H9 (cell line): ENCODE measurements around the gene MAGI3. TPM values are rescaled to one million over a fixed set of nuclear protein-coding genes. Genes with fewer than 3 reads are reported as not detected.
"Not testable (repeated sequence)": the region's sequence is repeated elsewhere in the genome, so short reads cannot be mapped to it uniquely, and the experiment has no call there.

Source experiments
- DNase-seq: peaks from one replicate; pipeline ENCODE4 v3.0.0-alpha.2; 2017
- H2AFZ ChIP-seq: one replicate; pipeline ENCODE4 v1.6.1; 2013; ENCODE audit warnings: mild to moderate bottlenecking, low read length, control low read depth, moderate library complexity
- H2AK5ac ChIP-seq: 2 replicates; pipeline ENCODE4 v1.6.1; 2013; ENCODE audit warnings: low read length, control low read depth, mixed read lengths; ENCODE audit not compliant: insufficient read length
- H2BK120ac ChIP-seq: one replicate; pipeline ENCODE4 v1.6.1; 2013; ENCODE audit warnings: low read depth, mild to moderate bottlenecking, low read length, control low read depth, inconsistent platforms; ENCODE audit not compliant: poor library complexity, severe bottlenecking
- H2BK12ac ChIP-seq: 2 replicates; pipeline ENCODE4 v1.6.1; 2013; ENCODE audit warnings: low read length, control low read depth, mixed read lengths, low read depth; ENCODE audit not compliant: insufficient read length
- H2BK15ac ChIP-seq: 2 replicates; pipeline ENCODE4 v1.6.1; 2013; ENCODE audit warnings: low read depth, low read length, control low read depth
- H2BK20ac ChIP-seq: one replicate; pipeline ENCODE4 v1.6.1; 2013; ENCODE audit warnings: low read depth, mild to moderate bottlenecking, low read length, control low read depth, inconsistent platforms; ENCODE audit not compliant: poor library complexity, severe bottlenecking
- H2BK5ac ChIP-seq: 2 replicates; pipeline ENCODE4 v1.6.1; 2013; ENCODE audit warnings: low read length, control low read depth, mixed read lengths; ENCODE audit not compliant: insufficient read length
- H3K14ac ChIP-seq: 2 replicates; pipeline ENCODE4 v1.6.1; 2013; ENCODE audit warnings: low read length, control low read depth; ENCODE audit not compliant: insufficient read depth
- H3K18ac ChIP-seq: 2 replicates; pipeline ENCODE4 v1.6.1; 2013; ENCODE audit warnings: low read depth, mild to moderate bottlenecking, mixed read lengths, low read length, control low read depth; ENCODE audit not compliant: insufficient read length
- H3K23ac ChIP-seq: 2 replicates; pipeline ENCODE4 v1.6.1; 2013; ENCODE audit warnings: low read length, control low read depth, mixed read lengths, low read depth; ENCODE audit not compliant: insufficient read length
- H3K23me2 ChIP-seq: 2 replicates; pipeline ENCODE4 v1.6.1; 2013; ENCODE audit warnings: low read depth, mild to moderate bottlenecking, mixed read lengths, low read length, control low read depth; ENCODE audit not compliant: insufficient read length, poor library complexity, severe bottlenecking
- H3K27ac ChIP-seq: 2 replicates; pipeline ENCODE4 v1.5.1; 2013; ENCODE audit warnings: low read length, control low read depth, mixed read lengths, low read depth; ENCODE audit not compliant: insufficient read length
- H3K27me3 ChIP-seq: 2 replicates; pipeline ENCODE4 v1.6.1; 2013; ENCODE audit warnings: low read length, control low read depth, inconsistent platforms; ENCODE audit not compliant: insufficient read depth
- H3K4ac ChIP-seq: 2 replicates; pipeline ENCODE4 v1.6.1; 2013; ENCODE audit warnings: low read depth, mild to moderate bottlenecking, control low read depth, inconsistent platforms, low read length, moderate library complexity
- H3K4me1 ChIP-seq: 2 replicates; pipeline ENCODE4 v1.6.1; 2013; ENCODE audit warnings: low read length, control low read depth, inconsistent platforms; ENCODE audit not compliant: insufficient read depth
- H3K4me2 ChIP-seq: 2 replicates; pipeline ENCODE4 v1.6.1; 2013; ENCODE audit warnings: low read length, control low read depth, mixed read lengths; ENCODE audit not compliant: insufficient read length, insufficient read depth
- H3K56ac ChIP-seq: 2 replicates; pipeline ENCODE4 v1.6.1; 2013; ENCODE audit warnings: low read depth, mild to moderate bottlenecking, mixed read lengths, low read length, control low read depth; ENCODE audit not compliant: insufficient read length
- H3K79me1 ChIP-seq: 2 replicates; pipeline ENCODE4 v1.6.1; 2013; ENCODE audit warnings: low read depth, mild to moderate bottlenecking, moderate library complexity, low read length, control low read depth, inconsistent platforms; ENCODE audit not compliant: insufficient read depth, poor library complexity, severe bottlenecking
- H3K79me2 ChIP-seq: 2 replicates; pipeline ENCODE4 v1.6.1; 2013; ENCODE audit warnings: low read length, control low read depth, inconsistent platforms; ENCODE audit not compliant: insufficient read depth
- H3K9ac ChIP-seq: 2 replicates; pipeline ENCODE4 v1.6.1; 2013; ENCODE audit warnings: low read length, control low read depth, mixed read lengths; ENCODE audit not compliant: insufficient read length; ENCODE audit errors: extremely low read depth
- H3K9me3 ChIP-seq: one replicate; pipeline ENCODE4 v1.6.1; 2013; ENCODE audit warnings: low read depth, low read length, inconsistent platforms; ENCODE audit not compliant: control insufficient read depth
- H3T11ph ChIP-seq: one replicate; pipeline ENCODE4 v1.6.1; 2013; ENCODE audit warnings: mild to moderate bottlenecking, low read length, control low read depth, inconsistent platforms
- H4K20me1 ChIP-seq: one replicate; pipeline ENCODE4 v1.6.1; 2013; ENCODE audit not compliant: control insufficient read depth, insufficient read length, insufficient read depth
- H4K5ac ChIP-seq: 2 replicates; pipeline ENCODE4 v1.6.1; 2013; ENCODE audit warnings: low read depth, mild to moderate bottlenecking, mixed read lengths, low read length, control low read depth; ENCODE audit not compliant: insufficient read length
- H4K8ac ChIP-seq: replicated peaks from 2 replicates; pipeline ENCODE4 v1.6.1; 2013; ENCODE audit warnings: low read length, control low read depth, mixed read lengths, low read depth; ENCODE audit not compliant: insufficient read length
- H4K91ac ChIP-seq: 2 replicates; pipeline ENCODE4 v1.6.1; 2013; ENCODE audit warnings: low read depth, mild to moderate bottlenecking, moderate library complexity, mixed read lengths, low read length, control low read depth; ENCODE audit not compliant: insufficient read length
- H3K27ac Mint-ChIP-seq, 3 experiments: 2 replicates in 2 of 3; 3 replicates in 1 of 3; pipeline ENCODE4 v1.8.0; 2020 to 2021; ENCODE audit warnings: mixed read lengths in 3 of 3, mild to moderate bottlenecking in 1 of 3, moderate library complexity in 1 of 3
- H3K27me3 Mint-ChIP-seq: 2 replicates; pipeline ENCODE4 v1.8.0; 2021; ENCODE audit warnings: low read depth, mild to moderate bottlenecking, moderate library complexity, mixed read lengths
- H3K36me3 Mint-ChIP-seq, 3 experiments: 2 replicates in 2 of 3; 3 replicates in 1 of 3; pipeline ENCODE4 v1.8.0; 2020 to 2021; ENCODE audit warnings: low read depth in 3 of 3, mixed read lengths in 3 of 3; ENCODE audit not compliant: insufficient read depth in 1 of 3
- H3K4me1 Mint-ChIP-seq, 2 experiments: 2 replicates each; pipeline ENCODE4 v1.8.0; 2020; ENCODE audit warnings: mixed read lengths in 2 of 2
- H3K4me3 Mint-ChIP-seq, 2 experiments: 2 replicates in 1 of 2; 3 replicates in 1 of 2; pipeline ENCODE4 v1.8.0; 2020 to 2021; ENCODE audit warnings: mild to moderate bottlenecking in 2 of 2, mixed read lengths in 2 of 2, moderate library complexity in 1 of 2
- H3K9me3 Mint-ChIP-seq, 2 experiments: 2 replicates in 1 of 2; 3 replicates in 1 of 2; pipeline ENCODE4 v1.8.0; 2020; ENCODE audit warnings: mild to moderate bottlenecking in 2 of 2, mixed read lengths in 2 of 2, moderate library complexity in 1 of 2
- WGBS: extraction: QIAGEN DNeasy Blood & Tissue Kit; methylation state at CpG from one replicate; pipeline ENCODE4 v1.1.7; 2013; ENCODE audit warnings: missing lambda C conversion rate, low lambda C conversion rate, mixed read lengths; ENCODE audit not compliant: insufficient read length; ENCODE audit errors: extremely low coverage; 5-methylcytosine and 5-hydroxymethylcytosine counted together
- total RNA-seq: library from RNA; stranded (reverse); gene quantifications from 2 replicates; pipeline ENCODE4 v1.2.1, GENCODE V29; 2021
- TF ChIP-seq, protein P1 (sequence below): fragments of 200-600 bp; sonication (generic); conservative IDR thresholded peaks from 3 replicates; pipeline ENCODE4 v1.8.0; 2021; ENCODE audit warnings: antibody characterized with exemption, mild to moderate bottlenecking

The MAGI3 gene
- total RNA-seq, 1 experiment from 2014 or later = 8.2 TPM

DNA sequence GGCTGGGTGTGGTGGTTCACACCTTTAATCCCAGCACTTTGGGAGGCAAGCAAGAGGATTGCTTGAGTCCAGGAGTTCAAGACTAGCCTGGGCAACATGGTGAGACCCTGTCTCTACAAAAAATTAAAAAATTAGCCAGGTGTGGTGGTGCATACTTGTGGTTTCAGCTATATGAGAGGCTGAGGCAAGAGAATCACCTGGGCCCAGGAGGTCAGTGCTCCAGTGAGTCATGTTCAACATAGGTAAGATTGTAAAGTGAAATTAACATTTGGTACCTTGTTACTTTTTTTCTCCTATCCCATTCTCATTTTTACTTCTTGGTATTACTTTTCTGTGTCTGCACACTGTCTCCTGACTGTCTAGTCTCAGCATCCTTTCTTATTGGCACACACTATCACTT is 19.0 kb downstream of the MAGI3 start:
- Mint-ChIP-seq H3K9me3 (peaks cover 9 to 10% of the 10 kb centered on the region in 2 experiments; a peak in 4 of 5 replicates), H3K4me3 (no peak overlapping the region), H3K27me3 (no peaks in the 10 kb centered on the region), H3K4me1 (peaks cover 15 to 16% of the 10 kb centered on the region in 2 experiments), H3K36me3 (peaks cover 3 to 10% (median 4%) of the 10 kb centered on the region in 3 experiments; a peak in 3 of 7 replicates), H3K27ac (no peak overlapping the region)
- Histone ChIP-seq H4K20me1 (no peaks in the 10 kb centered on the region), H3K27ac (no peak overlapping the region), H4K8ac (no peak overlapping the region), H3K4ac (no peak overlapping the region), H3K56ac (no peak overlapping the region), H3K9ac (no peak overlapping the region), H3K14ac (no peak overlapping the region), H3K79me2 (no peaks in the 10 kb centered on the region), H2AK5ac (no peak overlapping the region), H3K23ac (no peak overlapping the region), H4K5ac (no peak overlapping the region), H3T11ph (no peak overlapping the region), H3K27me3 (no peaks in the 10 kb centered on the region), H2BK12ac (no peak overlapping the region), H2BK20ac (no peak overlapping the region), H3K23me2 (no peaks in the 10 kb centered on the region), H3K4me2 (no peak overlapping the region), H2AFZ (no peak overlapping the region), H2BK120ac (no peak overlapping the region), H3K18ac (no peak overlapping the region), H2BK5ac (no peak overlapping the region), H3K79me1 (no peaks in the 10 kb centered on the region), H3K9me3 (no peaks in the 10 kb centered on the region), H4K91ac (no peak overlapping the region), H2BK15ac (no peak overlapping the region), H3K4me1 (no peaks in the 10 kb centered on the region)
- no peak for DNase-seq
- TF ChIP-seq, protein P1, sequence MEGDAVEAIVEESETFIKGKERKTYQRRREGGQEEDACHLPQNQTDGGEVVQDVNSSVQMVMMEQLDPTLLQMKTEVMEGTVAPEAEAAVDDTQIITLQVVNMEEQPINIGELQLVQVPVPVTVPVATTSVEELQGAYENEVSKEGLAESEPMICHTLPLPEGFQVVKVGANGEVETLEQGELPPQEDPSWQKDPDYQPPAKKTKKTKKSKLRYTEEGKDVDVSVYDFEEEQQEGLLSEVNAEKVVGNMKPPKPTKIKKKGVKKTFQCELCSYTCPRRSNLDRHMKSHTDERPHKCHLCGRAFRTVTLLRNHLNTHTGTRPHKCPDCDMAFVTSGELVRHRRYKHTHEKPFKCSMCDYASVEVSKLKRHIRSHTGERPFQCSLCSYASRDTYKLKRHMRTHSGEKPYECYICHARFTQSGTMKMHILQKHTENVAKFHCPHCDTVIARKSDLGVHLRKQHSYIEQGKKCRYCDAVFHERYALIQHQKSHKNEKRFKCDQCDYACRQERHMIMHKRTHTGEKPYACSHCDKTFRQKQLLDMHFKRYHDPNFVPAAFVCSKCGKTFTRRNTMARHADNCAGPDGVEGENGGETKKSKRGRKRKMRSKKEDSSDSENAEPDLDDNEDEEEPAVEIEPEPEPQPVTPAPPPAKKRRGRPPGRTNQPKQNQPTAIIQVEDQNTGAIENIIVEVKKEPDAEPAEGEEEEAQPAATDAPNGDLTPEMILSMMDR = no peak

DNA sequence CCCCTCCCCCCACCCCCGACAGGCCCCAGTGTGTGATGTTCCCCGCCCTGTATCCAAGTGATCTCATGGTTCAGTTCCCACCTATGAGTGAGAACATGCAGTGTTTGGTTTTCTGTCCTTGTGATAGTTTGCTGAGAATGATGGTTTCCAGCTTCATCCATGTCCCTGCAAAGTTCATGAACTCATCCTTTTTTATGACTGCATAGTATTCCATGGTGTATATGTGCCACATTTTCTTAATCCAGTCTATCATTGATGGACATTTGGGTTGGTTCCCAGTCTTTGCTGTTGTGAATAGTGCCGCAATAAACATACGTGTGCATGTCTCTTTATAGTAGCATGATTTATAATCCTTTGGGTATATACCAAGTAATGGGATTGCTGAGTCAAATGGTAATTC is 21.7 kb downstream of the MAGI3 start:
- not testable (repeated sequence) for H4K20me1 ChIP-seq, H2BK5ac ChIP-seq, H3T11ph ChIP-seq, H4K91ac ChIP-seq, H3K27ac Mint-ChIP-seq, H3K4me1 Mint-ChIP-seq, H3K56ac ChIP-seq, H3K9me3 ChIP-seq, H2BK120ac ChIP-seq, H3K36me3 Mint-ChIP-seq, H3K23me2 ChIP-seq, H4K8ac ChIP-seq, H3K27ac ChIP-seq, H2AFZ ChIP-seq, H2BK20ac ChIP-seq, H3K27me3 Mint-ChIP-seq, H3K9me3 Mint-ChIP-seq, H3K27me3 ChIP-seq, H3K4me1 ChIP-seq, H3K4ac ChIP-seq, H3K23ac ChIP-seq, H2AK5ac ChIP-seq, H2BK12ac ChIP-seq, H3K4me3 Mint-ChIP-seq, H3K79me2 ChIP-seq, DNase-seq, H4K5ac ChIP-seq, H3K79me1 ChIP-seq, H3K14ac ChIP-seq, H2BK15ac ChIP-seq, H3K18ac ChIP-seq, H3K4me2 ChIP-seq, H3K9ac ChIP-seq
- WGBS = no CpG with 5 or more reads among the region's 4 CpGs
